GM21447 (cell line): ENCODE measurements around the gene TXNDC2.
"Not testable (repeated sequence)": the region's sequence is repeated elsewhere in the genome, so short reads cannot be mapped to it uniquely, and the experiment has no call there.

Source experiments
- ATAC-seq: cut with Tn5 transposase; IDR thresholded peaks from one replicate; pipeline ENCODE4 v1.9.1; 2021; ENCODE audit not compliant: unreplicated experiment

TXNDC2 gene

DNA sequence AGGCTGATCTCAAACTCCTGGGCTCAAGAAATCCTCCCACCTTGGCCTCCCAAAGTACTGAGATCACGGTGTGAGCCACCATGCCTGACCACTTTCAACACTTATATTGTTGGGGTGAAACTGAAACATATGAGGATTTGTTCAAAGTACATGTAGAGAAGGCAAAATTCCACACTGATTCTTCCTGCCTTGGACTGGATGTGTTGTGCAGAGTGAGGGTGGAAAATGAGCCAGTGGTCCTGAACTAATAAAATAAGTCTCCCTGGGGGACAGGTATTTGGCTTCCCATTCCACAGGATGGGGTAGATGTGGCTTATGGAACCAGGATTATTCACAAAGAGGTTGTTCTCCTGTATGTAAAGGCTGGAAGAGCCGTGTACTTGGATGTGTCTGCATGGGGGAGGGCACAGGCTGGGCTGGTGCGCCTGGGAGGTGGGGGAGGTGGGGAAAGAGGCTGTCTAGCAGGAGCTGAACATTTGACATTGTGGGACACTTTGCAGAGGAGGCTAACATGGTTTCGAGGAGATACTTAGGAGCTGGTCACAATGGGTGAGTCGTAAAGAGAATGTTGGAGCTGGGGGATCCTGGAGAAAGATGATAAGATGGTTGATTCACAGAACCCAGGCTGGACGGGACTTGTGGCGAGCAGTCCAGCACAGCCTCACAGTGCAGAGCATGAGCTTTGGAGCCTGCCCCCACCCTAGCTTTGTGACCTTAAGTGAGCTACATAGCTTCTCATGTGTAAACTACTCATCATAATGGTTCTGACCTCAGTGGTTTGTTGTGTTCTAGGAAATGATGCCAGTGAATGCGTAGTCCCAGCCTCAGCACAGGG lies at the start of gene TXNDC2:
TSS of gene TXNDC2 (plus strand) at position 804 of the 835 bp plus-strand sequence. CDS start 708 bp downstream, outside the sequence.
- no peak for ATAC-seq

GRCh38 chr18:9838144-9838877 lies 47.5 kb upstream of the TXNDC2 start:
- no peak for ATAC-seq

DNA sequence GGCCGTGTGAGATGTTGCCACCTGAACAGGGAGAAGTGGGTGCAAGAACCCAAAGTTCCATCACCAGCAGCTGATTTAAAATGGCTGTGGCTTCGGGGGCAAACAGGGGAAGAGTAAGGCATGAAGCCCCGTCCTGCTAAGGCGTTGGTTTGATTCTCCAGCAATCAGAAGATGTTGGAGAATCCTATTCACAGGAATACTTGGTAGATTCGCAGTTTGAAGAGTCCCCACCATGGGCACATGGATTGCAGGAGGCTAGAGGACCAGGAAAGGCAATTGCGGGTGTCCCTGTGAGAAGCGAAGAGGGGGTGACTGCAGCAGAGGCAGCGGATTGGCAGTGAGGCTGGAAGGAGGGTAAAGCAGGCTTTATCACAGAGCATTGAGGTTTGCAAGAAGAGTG lies 46.6 kb upstream of the TXNDC2 start:
- no peak for ATAC-seq

DNA sequence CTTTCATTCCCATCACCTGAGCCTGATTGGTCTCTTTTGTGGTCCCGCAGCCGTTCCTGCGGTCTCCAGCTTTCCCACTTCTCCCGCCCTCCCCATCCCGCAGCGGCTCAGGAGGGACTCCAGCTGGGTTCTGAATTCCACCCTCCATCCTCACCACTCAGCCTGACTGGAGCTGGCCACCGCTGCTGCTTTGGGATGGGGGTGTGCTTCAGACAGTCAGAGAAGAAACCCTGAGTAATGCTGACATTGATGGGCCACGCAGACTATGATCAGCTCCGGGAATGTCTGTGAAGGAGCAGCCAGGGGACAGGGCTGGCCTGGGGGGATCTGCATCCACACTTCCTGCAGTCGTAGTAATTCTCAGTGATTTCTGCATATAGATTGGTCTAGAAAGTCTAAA lies 45.9 kb upstream of the TXNDC2 start:
- ATAC-seq, result no peak

- ATAC-seq, result no peak
These were observed 44.0 kb upstream of the TXNDC2 start for GRCh38 chr18:9841752-9842151.

GRCh38 chr18:9842448-9842847 lies 43.3 kb upstream of the TXNDC2 start:
- ATAC-seq, result no peak

GRCh38 chr18:9845256-9845655 lies 40.5 kb upstream of the TXNDC2 start:
- no peak for ATAC-seq

DNA sequence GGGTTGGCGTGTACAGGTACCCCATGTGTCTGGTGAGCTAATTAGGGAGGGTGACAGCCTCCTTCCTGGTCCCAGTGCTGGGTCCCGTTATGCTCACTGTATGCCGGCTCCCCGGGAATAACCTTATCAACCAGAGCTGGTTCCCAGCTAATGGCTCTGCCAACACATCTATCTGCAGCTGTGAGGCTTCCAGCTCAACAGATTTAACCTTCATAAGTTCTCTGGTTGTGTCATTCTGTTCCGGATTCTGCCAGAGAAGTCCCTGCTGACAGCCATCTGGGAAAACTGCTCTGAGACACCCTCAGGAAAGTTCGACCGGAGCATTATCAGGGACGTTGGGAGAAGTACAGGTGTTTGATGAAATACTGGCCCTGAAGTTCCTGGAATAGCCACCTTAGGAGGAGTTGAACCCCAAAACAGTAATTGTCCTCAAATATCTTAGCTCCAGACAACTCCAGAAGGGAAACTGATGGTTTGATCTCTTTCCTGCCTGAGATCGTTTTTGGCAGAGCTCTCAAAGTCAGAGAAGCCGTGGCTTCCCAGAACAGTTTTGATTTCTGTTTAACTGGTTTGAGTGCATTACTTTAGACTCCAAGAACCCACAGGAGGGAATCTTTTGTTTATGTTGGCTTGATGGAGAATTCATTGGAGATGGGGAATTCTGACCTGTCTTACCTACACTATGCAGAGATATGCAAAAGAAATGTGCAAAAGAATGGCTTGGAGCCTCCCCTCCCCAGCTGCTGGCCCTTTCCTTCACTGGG lies 39.4 kb upstream of the TXNDC2 start:
- ATAC-seq, result no peak

DNA sequence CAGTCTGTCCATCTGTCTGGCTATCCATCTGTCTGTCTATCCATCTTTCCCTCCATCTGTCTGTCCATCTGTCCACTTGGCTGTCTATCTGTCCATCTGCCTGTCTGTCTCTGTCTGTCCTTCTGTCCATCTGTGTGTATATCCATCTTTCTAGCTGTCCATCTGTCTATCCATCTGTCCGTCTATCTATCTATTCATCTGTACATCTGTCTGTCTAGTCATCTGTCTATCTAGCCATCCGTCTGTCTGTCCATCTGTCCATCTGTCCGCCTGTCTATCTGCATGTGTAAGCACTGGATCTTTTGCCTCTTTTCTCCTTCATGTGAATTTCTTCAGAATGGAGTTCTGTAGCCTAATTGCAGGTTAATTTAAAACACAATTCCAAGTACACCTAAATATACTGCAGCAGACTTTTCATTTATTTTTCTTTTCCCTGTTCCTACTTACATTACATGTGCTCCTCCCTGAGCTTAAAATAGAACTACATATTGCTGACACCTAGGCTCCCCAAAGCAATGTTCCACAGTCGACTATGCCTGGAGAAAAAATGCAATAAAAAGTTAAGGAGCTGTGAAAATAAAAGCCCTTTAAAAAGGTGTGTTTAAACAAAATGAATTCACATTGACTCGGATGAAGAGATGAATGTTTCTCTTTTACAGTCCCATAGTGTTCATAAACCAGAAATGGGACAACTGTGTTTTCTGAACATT lies 37.4 kb upstream of the TXNDC2 start:
- no peak for ATAC-seq

GRCh38 chr18:9849407-9850283 lies 36.1 kb upstream of the TXNDC2 start:
- no peak for ATAC-seq

DNA sequence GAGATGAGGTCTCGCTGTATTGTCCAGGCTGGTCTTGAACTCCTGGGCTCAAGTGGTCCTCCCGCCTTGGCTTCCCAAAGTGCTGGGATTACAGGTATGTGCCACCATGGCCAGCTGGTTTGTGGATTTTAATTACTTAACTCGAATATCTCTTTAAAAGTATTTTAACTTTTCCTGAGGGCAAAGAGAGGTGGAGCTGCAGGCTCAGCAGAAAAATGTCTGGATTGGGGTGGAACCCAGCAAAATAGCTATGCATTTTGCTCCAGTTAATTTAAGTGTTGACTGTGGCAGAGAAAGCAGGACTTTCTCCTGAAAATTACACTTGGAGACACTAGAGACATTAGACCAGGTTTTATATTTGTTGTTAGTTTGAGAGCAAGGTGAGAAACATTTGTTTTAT lies 35.5 kb upstream of the TXNDC2 start:
- ATAC-seq, result no peak

- no peak for ATAC-seq
These were observed 34.3 kb upstream of the TXNDC2 start for GRCh38 chr18:9851511-9851910.

- no peak for ATAC-seq
These were observed 33.3 kb upstream of the TXNDC2 start for GRCh38 chr18:9852266-9853081.

DNA sequence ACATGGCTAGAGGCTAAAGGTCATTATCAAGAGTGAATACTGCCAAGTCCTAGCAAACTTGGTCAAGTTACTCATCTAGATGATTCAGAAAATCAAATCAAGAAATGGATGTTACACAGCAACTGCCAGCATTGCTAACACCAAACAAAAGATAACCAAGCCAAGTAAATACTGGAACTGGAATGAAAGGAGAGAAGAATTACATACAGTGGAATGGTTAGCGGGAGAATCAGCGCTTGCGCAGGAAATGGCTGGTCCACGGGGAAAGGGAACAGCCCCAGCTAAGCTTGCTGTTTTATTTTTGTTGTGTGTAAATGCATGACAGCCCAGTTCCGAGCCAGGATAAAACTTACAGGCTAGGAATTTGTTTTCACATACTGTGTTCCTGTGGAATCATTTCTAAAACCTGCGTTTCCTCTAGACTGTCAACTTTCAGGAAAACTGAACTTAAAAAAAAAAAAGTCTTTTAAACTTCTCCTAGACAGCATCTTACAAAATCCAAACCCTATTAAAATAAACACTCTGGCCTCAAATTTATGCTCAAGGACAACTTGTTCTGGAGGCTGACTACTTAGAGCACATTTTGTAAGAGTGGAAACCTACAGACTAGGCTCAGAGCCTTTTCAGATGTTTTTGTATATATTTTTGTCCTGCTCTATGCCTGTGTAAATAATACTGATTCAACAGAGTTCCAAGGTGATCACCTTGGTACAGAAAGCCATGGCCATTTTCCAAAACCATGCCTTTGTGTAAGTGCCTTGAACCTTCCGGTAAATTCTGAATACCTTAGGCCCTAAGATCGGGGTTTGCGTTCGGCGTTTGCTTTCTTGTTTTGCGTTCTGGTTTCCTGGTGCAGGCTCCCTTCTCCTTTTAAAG lies 30.7 kb upstream of the TXNDC2 start:
- ATAC-seq, result no peak

DNA sequence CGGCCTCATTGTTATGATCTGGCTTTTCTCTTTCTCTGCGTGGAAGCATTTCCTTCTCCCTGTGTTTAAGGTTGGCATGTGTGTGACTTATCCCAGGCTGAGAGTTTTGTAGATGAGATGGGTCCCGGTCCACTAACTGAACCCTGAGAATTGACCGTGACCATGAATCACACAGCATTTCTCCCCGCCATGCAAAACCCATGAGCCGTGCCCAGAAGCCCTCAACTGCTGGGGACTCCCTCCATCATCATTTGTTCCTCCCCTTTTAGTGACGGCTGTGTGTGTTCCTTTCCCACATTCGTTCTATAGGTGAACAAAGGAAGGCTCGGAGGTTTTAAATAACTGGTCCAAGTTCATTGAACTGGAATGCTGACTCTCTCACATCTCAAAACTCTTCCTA lies 30.1 kb upstream of the TXNDC2 start:
- ATAC-seq, result no peak

GRCh38 chr18:9856092-9856491 lies 29.7 kb upstream of the TXNDC2 start:
- no peak for ATAC-seq

DNA sequence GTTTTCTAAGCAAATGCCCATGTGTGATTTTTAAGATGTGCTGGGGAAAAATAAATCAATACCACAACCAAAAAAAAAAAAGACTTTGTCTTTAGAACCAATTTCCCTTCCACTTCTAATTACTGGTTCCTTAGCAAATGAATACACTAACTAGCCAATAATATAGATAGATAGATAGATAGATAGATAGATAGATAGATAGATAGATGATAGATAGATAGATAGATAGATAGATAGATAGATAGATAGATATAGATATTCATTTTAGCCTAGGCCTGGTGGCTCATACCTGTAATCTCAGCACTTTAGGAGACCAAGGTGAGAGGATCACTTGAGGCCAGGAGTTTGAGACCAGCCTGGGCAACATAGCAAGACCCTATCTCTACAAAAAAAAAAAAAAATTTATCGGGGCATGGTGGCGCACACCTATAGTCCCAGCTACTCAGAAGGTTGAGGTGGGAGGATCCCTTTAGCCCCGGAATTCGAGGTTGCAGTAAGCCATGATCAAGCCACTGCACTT lies 28.2 kb upstream of the TXNDC2 start:
- not testable (repeated sequence) for ATAC-seq

DNA sequence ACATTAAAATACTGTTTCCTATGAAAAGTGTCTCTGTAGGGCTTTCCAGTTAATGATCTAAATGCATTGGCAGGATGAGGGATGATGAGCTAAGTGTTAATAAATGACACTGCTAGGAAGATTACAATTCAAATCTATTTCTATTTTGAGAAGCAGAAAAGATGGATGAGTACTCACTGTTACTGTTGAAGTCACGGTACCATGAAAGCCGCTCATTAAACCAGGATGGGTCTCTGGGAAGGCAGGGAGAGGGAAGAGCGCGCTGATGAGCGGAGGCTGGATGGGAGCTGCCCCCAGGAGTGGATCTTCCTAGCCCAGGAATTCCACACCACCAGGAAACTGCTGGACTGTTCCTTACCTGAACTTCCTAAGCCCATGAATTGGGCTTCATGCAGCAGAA lies 27.1 kb upstream of the TXNDC2 start:
- ATAC-seq, result no peak
